GM18907 (cell line): ENCODE results near the gene CRACR2B.

Experiments used
- ATAC-seq: cut with Tn5 transposase; IDR thresholded peaks from one replicate; pipeline ENCODE4 v1.9.1; 2021; ENCODE audit warnings: mild to moderate bottlenecking, moderate library complexity; ENCODE audit not compliant: unreplicated experiment

Gene CRACR2B

GRCh38 chr11:850775-851763 lies 23.4 kb downstream of the CRACR2B start:
- no peak for ATAC-seq

GRCh38 chr11:852762-853161 lies 25.0 kb downstream of the CRACR2B start:
- no peak for ATAC-seq

- no peak for ATAC-seq
Observed at GRCh38 chr11:853682-854448, 26.1 kb downstream of the CRACR2B start.

GRCh38 chr11:854601-855329 lies 27.0 kb downstream of the CRACR2B start:
- no peak for ATAC-seq

- no peak for ATAC-seq
Observed at GRCh38 chr11:855330-855674, 27.6 kb downstream of the CRACR2B start.

GRCh38 chr11:855796-856195 lies 28.1 kb downstream of the CRACR2B start:
- ATAC-seq: no peak

- no peak for ATAC-seq
Observed at GRCh38 chr11:856397-856796, 28.7 kb downstream of the CRACR2B start.

GRCh38 chr11:858053-858761 lies 30.5 kb downstream of the CRACR2B start:
- ATAC-seq: no peak

GRCh38 chr11:858762-859339 lies 31.1 kb downstream of the CRACR2B start:
- no peak for ATAC-seq

- no peak for ATAC-seq
Observed at GRCh38 chr11:859394-860131, 31.8 kb downstream of the CRACR2B start.

- ATAC-seq: no peak
Observed at GRCh38 chr11:860234-861104, 32.8 kb downstream of the CRACR2B start.

- no peak for ATAC-seq
Observed at GRCh38 chr11:861105-861479, 33.4 kb downstream of the CRACR2B start.

- no peak for ATAC-seq
Observed at GRCh38 chr11:862081-862661, 34.5 kb downstream of the CRACR2B start.

- ATAC-seq: no peak
Observed at GRCh38 chr11:862696-863022, 34.9 kb downstream of the CRACR2B start.

GRCh38 chr11:863023-863909 lies 35.5 kb downstream of the CRACR2B start:
- no peak for ATAC-seq

GRCh38 chr11:863910-864827 lies 36.5 kb downstream of the CRACR2B start:
- no peak for ATAC-seq
